Kidney (tissue), 14 donors: ENCODE measurements around the gene ZFAND3. TPM values are rescaled to one million over a fixed set of nuclear protein-coding genes. Genes with fewer than 3 reads are reported as not detected.

Source experiments
- DNase-seq, 5 donors: peaks; one replicate each; pipeline ENCODE4 v3.0.0-alpha.2; 2013 to 2020
- FAIRE-seq: peaks from 2 replicates; lab custom pipeline; 2012; peaks lifted over from hg19 to GRCh38; lab: Jason Lieb, UNC
- H3K27ac ChIP-seq, 2 donors: one replicate each; pipeline ENCODE4 v1.7.0; 2013; ENCODE audit warnings: low read depth in 2 of 2, low read length in 2 of 2, inconsistent platforms in 1 of 2
- H3K27me3 ChIP-seq: one replicate; pipeline ENCODE4 v1.7.1; 2013; ENCODE audit warnings: low read length, inconsistent platforms; ENCODE audit not compliant: control insufficient read depth, insufficient read depth
- H3K36me3 ChIP-seq, 3 donors: one replicate each; pipeline versions ENCODE4 v1.7.0 to v1.7.1; 2013; ENCODE audit warnings: low read length in 3 of 3, control low read depth in 1 of 3, inconsistent platforms in 1 of 3; ENCODE audit not compliant: insufficient read depth in 3 of 3, control insufficient read depth in 2 of 3
- H3K4me1 ChIP-seq, 3 donors: one replicate each; pipeline versions ENCODE4 v1.7.0 to v1.7.1; 2013; ENCODE audit warnings: low read length in 3 of 3, inconsistent platforms in 1 of 3, low read depth in 1 of 3; ENCODE audit not compliant: control insufficient read depth in 2 of 3, insufficient read depth in 2 of 3
- H3K4me3 ChIP-seq, 3 donors: one replicate each; pipeline versions ENCODE4 v1.7.0 to v1.8.1; 2013; ENCODE audit warnings: low read length in 3 of 3, control low read depth in 1 of 3, inconsistent platforms in 1 of 3
- H3K9ac ChIP-seq, 3 donors: one replicate each; pipeline versions ENCODE4 v1.7.0 to v1.7.1; 2013; ENCODE audit warnings: low read length in 3 of 3, control low read depth in 1 of 3, inconsistent platforms in 1 of 3
- H3K9me3 ChIP-seq, 3 donors: one replicate each; pipeline versions ENCODE4 v1.7.0 to v1.7.1; 2013; ENCODE audit warnings: low read length in 3 of 3, control low read depth in 1 of 3, inconsistent platforms in 1 of 3; ENCODE audit not compliant: control insufficient read depth in 2 of 3, insufficient read depth in 1 of 3
- intact Hi-C: fragments of 100-400 bp; cut with DNase I; formaldehyde crosslinking; loops from one replicate; pipeline ENCODE4 v1.11.1; 2022
- polyA plus RNA-seq: library from polyadenylated mRNA; stranded (reverse); fragments of 350-450 nt; fragmentation: Illumina TruSeq; extraction: RNeasy Lipid Tissue Mini Kit (QIAGEN cat#74804); gene quantifications from one replicate; pipeline ENCODE4 v1.2.3, GENCODE V29; 2014; ENCODE audit warnings: low read depth, low replicate concordance; ENCODE audit not compliant: insufficient read depth
- total RNA-seq: library from RNA; stranded (reverse); fragmentation: NEBNext Ultra II Directional; extraction: Animal tissue kit (Norgen Biotek cat#: 25700); gene quantifications from one replicate; pipeline ENCODE4 v1.2.1, GENCODE V29; 2021
- TF ChIP-seq, protein P1 (sequence below): IDR thresholded peaks from 3 replicates; pipeline ENCODE4 v1.5.1; 2012; ENCODE audit warnings: mild to moderate bottlenecking, moderate library complexity, borderline replicate concordance; ENCODE audit not compliant: insufficient read depth; ENCODE audit errors: extremely low read depth
- donor health status: control.
- donor health status: control.
- donor health status: control.
- donor health status: control.
- donor health status: control.
- donor health status: DM: yes; HTN: yes; CAD: no.
- donor health status: Normal renal cell carcinoma (clear cell type).

ZFAND3 gene
- total and polyA plus RNA-seq, 2 donors from 2014 or later, result 44.6 to 104 TPM

DNA sequence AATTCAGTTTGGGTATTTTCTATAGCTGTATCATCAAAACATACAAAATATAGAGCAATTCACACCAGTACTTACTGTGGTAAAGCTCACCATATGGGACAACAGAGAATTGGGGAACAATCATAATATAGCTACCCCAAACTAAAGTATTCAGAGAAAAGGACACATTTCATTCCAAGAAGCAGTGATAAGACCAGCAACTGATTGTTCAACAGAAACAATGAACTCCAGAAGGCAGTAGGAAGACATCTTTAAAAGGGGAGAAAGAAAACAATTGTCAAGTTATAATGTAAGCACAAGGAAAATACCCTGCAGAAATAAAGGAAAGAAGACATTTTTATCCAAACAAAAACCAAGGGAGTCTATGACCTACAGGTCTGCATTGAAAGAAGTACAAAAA is 210.9 kb downstream of the ZFAND3 start:
- FAIRE-seq, result no peak
- no peaks in the 10 kb centered on the region for H3K9me3 ChIP-seq

GRCh38 chr6:38032797-38033196 is 213.3 kb downstream of the ZFAND3 start:
- no peaks in the 10 kb centered on the region for H3K27me3 ChIP-seq
- intact Hi-C loops, result no loop called here
- H3K36me3 ChIP-seq, result no peaks in the 10 kb centered on the region
- DNase-seq (no peak), FAIRE-seq (no peak)
- no peak overlapping the region for H3K27ac ChIP-seq
- H3K9ac ChIP-seq, result no peak overlapping the region
- no peak overlapping the region for H3K4me3 ChIP-seq
- peaks cover 0 to 28% (median 2%) of the 10 kb centered on the region in 3 donors for H3K4me1 ChIP-seq
- TF ChIP-seq, protein P1, sequence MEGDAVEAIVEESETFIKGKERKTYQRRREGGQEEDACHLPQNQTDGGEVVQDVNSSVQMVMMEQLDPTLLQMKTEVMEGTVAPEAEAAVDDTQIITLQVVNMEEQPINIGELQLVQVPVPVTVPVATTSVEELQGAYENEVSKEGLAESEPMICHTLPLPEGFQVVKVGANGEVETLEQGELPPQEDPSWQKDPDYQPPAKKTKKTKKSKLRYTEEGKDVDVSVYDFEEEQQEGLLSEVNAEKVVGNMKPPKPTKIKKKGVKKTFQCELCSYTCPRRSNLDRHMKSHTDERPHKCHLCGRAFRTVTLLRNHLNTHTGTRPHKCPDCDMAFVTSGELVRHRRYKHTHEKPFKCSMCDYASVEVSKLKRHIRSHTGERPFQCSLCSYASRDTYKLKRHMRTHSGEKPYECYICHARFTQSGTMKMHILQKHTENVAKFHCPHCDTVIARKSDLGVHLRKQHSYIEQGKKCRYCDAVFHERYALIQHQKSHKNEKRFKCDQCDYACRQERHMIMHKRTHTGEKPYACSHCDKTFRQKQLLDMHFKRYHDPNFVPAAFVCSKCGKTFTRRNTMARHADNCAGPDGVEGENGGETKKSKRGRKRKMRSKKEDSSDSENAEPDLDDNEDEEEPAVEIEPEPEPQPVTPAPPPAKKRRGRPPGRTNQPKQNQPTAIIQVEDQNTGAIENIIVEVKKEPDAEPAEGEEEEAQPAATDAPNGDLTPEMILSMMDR, result no peak
- H3K9me3 ChIP-seq, result no peaks in the 10 kb centered on the region

More for the DNA sequence above, 210.9 kb downstream of the ZFAND3 start:
- H3K4me3 ChIP-seq, result no peak overlapping the region
- TF ChIP-seq, protein P1, result no peak
- H3K4me1 ChIP-seq, result peaks cover 0 to 26% (median 4%) of the 10 kb centered on the region in 3 donors
- H3K9ac ChIP-seq, result no peak overlapping the region
- H3K36me3 ChIP-seq, result no peaks in the 10 kb centered on the region
- H3K27ac ChIP-seq, result no peak overlapping the region
- H3K27me3 ChIP-seq, result no peaks in the 10 kb centered on the region
- DNase-seq, result no peak
- intact Hi-C loops, result no loop called here

DNA sequence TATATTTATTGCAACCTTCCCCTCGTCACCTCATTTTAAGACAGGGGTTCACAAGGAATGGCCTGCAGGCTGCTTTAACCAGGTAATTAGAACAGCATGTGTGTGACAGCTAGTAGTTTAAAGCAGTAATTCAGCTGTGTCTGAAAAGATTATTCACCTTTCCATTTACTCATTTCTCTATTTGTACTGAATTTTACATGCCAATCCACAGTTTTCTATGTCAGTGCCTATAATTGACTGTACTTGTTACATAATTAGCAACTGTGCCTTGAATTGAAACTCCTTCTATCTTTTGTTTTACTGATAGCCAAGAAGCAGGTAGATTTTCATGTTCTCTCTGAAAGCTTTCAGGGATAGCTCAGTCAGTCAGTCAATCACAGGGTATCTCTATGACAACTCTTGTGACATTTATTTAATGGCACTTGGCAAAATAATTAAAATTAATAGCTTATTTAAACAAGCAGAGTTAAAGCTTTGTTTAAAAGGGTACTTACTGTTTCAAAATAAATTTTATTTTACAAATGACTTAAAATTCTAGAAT is 214.0 kb downstream of the ZFAND3 start:
- DNase-seq (peak in 1 of 5 donors; percentile 24), FAIRE-seq (peak; percentile 47)
- intact Hi-C loops, result no loop called here
- Histone ChIP-seq H3K9me3 (no peaks in the 10 kb centered on the region), H3K9ac (no peak overlapping the region), H3K27me3 (no peaks in the 10 kb centered on the region), H3K4me1 (peaks cover 0 to 25% (median 0%) of the 10 kb centered on the region in 3 donors), H3K4me3 (no peak overlapping the region), H3K27ac (no peak overlapping the region), H3K36me3 (no peaks in the 10 kb centered on the region)
- TF ChIP-seq, protein P1, result no peak
